Erythroblast (primary cell): ENCODE measurements around the gene SCN1B.

Experiments used
- DNase-seq, 2 experiments: peaks; one replicate each; lab custom pipeline; 2025; lab: John Stamatoyannopoulos, UW
- GATA1 ChIP-seq: IDR thresholded peaks from 2 replicates; pipeline ENCODE4 v1.6.1; 2011; ENCODE audit warnings: low read depth, mild to moderate bottlenecking, control low read depth, low read length, moderate library complexity
- POLR2A ChIP-seq: IDR thresholded peaks from 2 replicates; pipeline ENCODE4 v1.6.1; 2011; ENCODE audit warnings: mild to moderate bottlenecking, low read length

Gene SCN1B

GRCh38 chr19:35033067-35034004 lies 3.1 kb downstream of the SCN1B start:
- no peak for TF ChIP-seq GATA1
- no peak for TF ChIP-seq POLR2A
- DNase-seq = no peak

GRCh38 chr19:35034005-35034502 lies 3.8 kb downstream of the SCN1B start:
- DNase-seq = no peak
- TF ChIP-seq GATA1 (no peak), POLR2A (no peak)

- DNase-seq = no peak
- no peak for TF ChIP-seq POLR2A
- no peak for TF ChIP-seq GATA1
Observed at GRCh38 chr19:35034588-35035382, 4.5 kb downstream of the SCN1B start.

- TF ChIP-seq POLR2A = no peak
- no peak for TF ChIP-seq GATA1
- DNase-seq = no peak
Observed at GRCh38 chr19:35037716-35038622, 7.7 kb downstream of the SCN1B start.

- DNase-seq = no peak
- TF ChIP-seq POLR2A = no peak
- no peak for TF ChIP-seq GATA1
Observed at GRCh38 chr19:35038623-35039512, 8.6 kb downstream of the SCN1B start.

- TF ChIP-seq GATA1 (no peak), POLR2A (no peak)
- DNase-seq = no peak
Observed at GRCh38 chr19:35039881-35040825, 9.9 kb downstream of the SCN1B start.

- peak in 1 of 2 experiments; percentile 38 for DNase-seq
- TF ChIP-seq GATA1 = no peak
- no peak for TF ChIP-seq POLR2A
Observed at GRCh38 chr19:35040826-35041547, 10.7 kb downstream of the SCN1B start.

- no peak for DNase-seq
- no peak for TF ChIP-seq POLR2A
- TF ChIP-seq GATA1 = no peak
Observed at GRCh38 chr19:35041548-35042055, 11.3 kb downstream of the SCN1B start, which contains the start of gene HPN. HPN (plus strand) TSS chr19:35041721; CDS start chr19:35042507, 786 bp downstream.

- TF ChIP-seq POLR2A (no peak), GATA1 (no peak)
- DNase-seq = no peak
Observed at GRCh38 chr19:35042056-35042730, 11.9 kb downstream of the SCN1B start.

GRCh38 chr19:35042954-35043604 lies 12.8 kb downstream of the SCN1B start:
- DNase-seq = no peak
- TF ChIP-seq GATA1 = no peak
- TF ChIP-seq POLR2A = no peak
